A673 (cell line): Measurements from ENCODE around the gene ROM1. TPM values are rescaled to one million over a fixed set of nuclear protein-coding genes. Genes with fewer than 3 reads are reported as not detected.

Experiments used
- BruUV-seq: library from RNA; stranded (reverse); fragments of 400-500 nt; replicated peaks from 2 replicates; lab custom pipeline; 2021; lab: Mats Ljungman, UMichigan
- CTCF ChIA-PET: fragments of 300-600 bp; sonication (Branson Sonifier 250); formaldehyde crosslinking; loops from one replicate; lab custom pipeline; 2022; ENCODE audit warnings: antibody characterized with exemption; lab: Charles Lee
- POLR2A ChIA-PET: fragments of 300-600 bp; sonication (Branson Sonifier 250); formaldehyde crosslinking; loops from one replicate; lab custom pipeline; 2022; ENCODE audit warnings: antibody characterized with exemption; ENCODE audit not compliant: low non-redundant PET; lab: Charles Lee
- DNase-seq: peaks from one replicate; pipeline ENCODE4 v3.0.0-alpha.2; 2015; ENCODE audit warnings: low spot score
- H3K27ac ChIP-seq: fragments of 200-600 bp; sonication (generic); 2 replicates; pipeline ENCODE4 v1.5.1; 2016; ENCODE audit warnings: mixed run types, low read depth, mild to moderate bottlenecking, mixed read lengths, antibody characterized with exemption, low read length; ENCODE audit not compliant: poor library complexity, severe bottlenecking
- H3K27me3 ChIP-seq: fragments of 200-600 bp; sonication (generic); replicated peaks from 2 replicates; pipeline ENCODE4 v1.6.1; 2017; ENCODE audit warnings: mixed run types, low read depth, mild to moderate bottlenecking, mixed read lengths, antibody characterized with exemption, low read length; ENCODE audit not compliant: insufficient read depth, poor library complexity
- H3K36me3 ChIP-seq: fragments of 200-600 bp; sonication (generic); 2 replicates; pipeline ENCODE4 v1.6.1; 2016; ENCODE audit warnings: mixed run types, mild to moderate bottlenecking, mixed read lengths, antibody characterized with exemption, low read length; ENCODE audit not compliant: insufficient read depth, poor library complexity, severe bottlenecking
- H3K4me1 ChIP-seq: fragments of 200-600 bp; sonication (generic); 2 replicates; pipeline ENCODE4 v1.6.1; 2017; ENCODE audit warnings: mixed run types, mild to moderate bottlenecking, mixed read lengths, antibody characterized with exemption, low read length; ENCODE audit not compliant: insufficient read depth, poor library complexity, severe bottlenecking
- H3K4me3 ChIP-seq: fragments of 200-600 bp; sonication (generic); 2 replicates; pipeline ENCODE4 v1.5.1; 2016; ENCODE audit warnings: low read depth, mixed run types, mild to moderate bottlenecking, mixed read lengths, low read length; ENCODE audit not compliant: poor library complexity, severe bottlenecking
- H3K9me3 ChIP-seq: fragments of 200-600 bp; sonication (generic); 2 replicates; pipeline ENCODE4 v1.6.1; 2016; ENCODE audit warnings: mixed run types, low read depth, mild to moderate bottlenecking, mixed read lengths, antibody characterized with exemption, low read length; ENCODE audit not compliant: poor library complexity, severe bottlenecking
- CTCF ChIP-seq: fragments of 300-800, 200-600 bp; sonication (generic); conservative IDR thresholded peaks from 2 replicates; pipeline ENCODE4 v1.5.1; 2017; ENCODE audit warnings: low read depth, mild to moderate bottlenecking, antibody characterized with exemption, low read length, moderate library complexity, mixed read lengths
- EZH2 ChIP-seq: fragments of 200-600 bp; sonication (generic); IDR thresholded peaks from 2 replicates; pipeline ENCODE4 v1.6.1; 2017; ENCODE audit warnings: borderline replicate concordance, low read depth, mild to moderate bottlenecking, mixed read lengths, antibody characterized with exemption, low read length; ENCODE audit not compliant: poor library complexity, severe bottlenecking
- intact Hi-C: fragments of 100-400 bp; cut with micrococcal nuclease; formaldehyde crosslinking; loops from one replicate; pipeline ENCODE4 v1.10.0; 2022; ENCODE audit not compliant: unreplicated experiment
- total RNA-seq: library from RNA; stranded (reverse); gene quantifications from 2 replicates; pipeline ENCODE4 v1.2.3, GENCODE V29; 2021

ROM1 gene
- total RNA-seq, 1 experiment from 2014 or later, result 1.1 TPM

- no peak for DNase-seq
- POLR2A ChIA-PET, result interaction anchor here (1.0 to 1.4 kb wide), 2 partner anchors 13 to 61 kb away, joined by 6 to 7 read pairs; partner anchors contain the start of genes C11orf98, CSKMT and TUT1
- H3K9me3 ChIP-seq, result no peaks in the 10 kb centered on the region
- peak overlapping the region; percentile 81 for H3K4me3 ChIP-seq
- no peaks in the 10 kb centered on the region for H3K27me3 ChIP-seq
- intact Hi-C loops, result no loop called here
- no peak for TF ChIP-seq EZH2
- no peak for TF ChIP-seq CTCF
- BruUV-seq, result no TSS peak
- H3K27ac ChIP-seq, result peak overlapping the region; percentile 90
- peaks cover 25% of the 10 kb centered on the region for H3K36me3 ChIP-seq
- CTCF ChIA-PET, result no interaction called here
- H3K4me1 ChIP-seq, result peaks cover 12% of the 10 kb centered on the region
Measured at GRCh38 chr11:62652161-62653006, 39.3 kb downstream of the ROM1 start.

GRCh38 chr11:62654297-62654696, 41.2 kb downstream of the ROM1 start:
- no peaks in the 10 kb centered on the region for H3K27me3 ChIP-seq
- H3K27ac ChIP-seq, result no peak overlapping the region
- TF ChIP-seq CTCF (no peak), EZH2 (no peak)
- ChIA-PET CTCF (no interaction called here), POLR2A (no interaction called here)
- H3K9me3 ChIP-seq, result no peaks in the 10 kb centered on the region
- peaks cover 7% of the 10 kb centered on the region for H3K36me3 ChIP-seq
- H3K4me1 ChIP-seq, result peaks cover 10% of the 10 kb centered on the region
- H3K4me3 ChIP-seq, result no peak overlapping the region
- BruUV-seq, result no TSS peak
- DNase-seq, result no peak
- intact Hi-C loops, result no loop called here

- no peak overlapping the region for H3K4me3 ChIP-seq
- no peaks in the 10 kb centered on the region for H3K27me3 ChIP-seq
- H3K9me3 ChIP-seq, result no peaks in the 10 kb centered on the region
- DNase-seq, result no peak
- ChIA-PET CTCF (no interaction called here), POLR2A (interaction anchor here (1.4 kb wide), 1 partner anchor 8 kb away, joined by 5 read pairs; the partner anchor contains the start of genes C11orf98 and CSKMT)
- no peak overlapping the region for H3K27ac ChIP-seq
- BruUV-seq, result no TSS peak
- peaks cover 6% of the 10 kb centered on the region for H3K4me1 ChIP-seq
- intact Hi-C loops, result no loop called here
- H3K36me3 ChIP-seq, result peaks cover 8% of the 10 kb centered on the region
- TF ChIP-seq EZH2 (no peak), CTCF (no peak)
Measured at GRCh38 chr11:62656796-62657429, 43.9 kb downstream of the ROM1 start.
